Pancreas (tissue), 10 donors: ENCODE measurements around the gene STAT5B. TPM values are rescaled to one million over a fixed set of nuclear protein-coding genes. Genes with fewer than 3 reads are reported as not detected.
"Not testable (repeated sequence)": the region's sequence is repeated elsewhere in the genome, so short reads cannot be mapped to it uniquely, and the experiment has no call there.

Source experiments
- ATAC-seq, 4 donors: fragments of 200-7000 bp; cut with Tn5 transposase; one replicate each; pipeline versions ENCODE4 v1.8.0 to v1.9.1; 2020; ENCODE audit warnings: mild to moderate bottlenecking in 4 of 4, moderate library complexity in 4 of 4
- DNase-seq, 6 donors: peaks; one replicate each; pipeline ENCODE4 v3.0.0-alpha.2; 2020
- FAIRE-seq: peaks from 2 replicates; lab custom pipeline; 2012; peaks lifted over from hg19 to GRCh38; lab: Jason Lieb, UNC
- H3K27ac ChIP-seq, 4 donors: fragments of 200-600 bp; sonication (generic); 1 replicate in 3 of 4; 2 replicates in 1 of 4; pipeline versions ENCODE4 v1.5.0 to v1.8.0; 2020
- H3K27me3 ChIP-seq, 4 donors: fragments of 200-600 bp; one replicate each; pipeline ENCODE4 v1.8.0; 2021
- H3K36me3 ChIP-seq, 3 donors: fragments of 200-600 bp; sonication (generic) in 1 of 3; one replicate each; pipeline versions ENCODE4 v1.5.0 to v1.8.0; 2020 to 2021
- H3K4me1 ChIP-seq, 3 donors: fragments of 200-600 bp; one replicate each; pipeline ENCODE4 v1.8.0; 2021
- H3K4me3 ChIP-seq, 4 donors: fragments of 200-600 bp; sonication (generic) in 2 of 4; one replicate each; pipeline versions ENCODE4 v1.5.0 to v1.8.0; 2020 to 2021
- H3K9me3 ChIP-seq, 4 donors: fragments of 200-600 bp; one replicate each; pipeline ENCODE4 v1.8.0; 2021
- WGBS, 2 donors: extraction: QIAGEN DNeasy Blood & Tissue Kit; methylation state at CpG; one replicate each; pipeline ENCODE4 v1.1.7; 2013; 5-methylcytosine and 5-hydroxymethylcytosine counted together
- intact Hi-C, 3 donors: fragments of 100-400 bp; cut with DNase I; formaldehyde crosslinking; loops; one replicate each; pipeline versions ENCODE4 v1.11.1 to v1.14.2; 2022
- polyA plus RNA-seq, 2 donors: library from polyadenylated mRNA; stranded (reverse); fragments of 200-250 nt; gene quantifications; one replicate each; pipeline ENCODE4 v1.2.3, GENCODE V29; 2013
- total RNA-seq, 6 donors: library from RNA; stranded (reverse); fragmentation: NEBNext Ultra II Directional in 4 of 6; extraction: Animal tissue kit (Norgen Biotek cat#: 25700) in 4 of 6; gene quantifications; one replicate each; pipeline versions ENCODE4 v1.2.1 to v1.2.4, GENCODE V29; 2021 to 2023
- TF ChIP-seq, protein P1 (sequence below), 4 donors: fragments of 200-600 bp; sonication (generic) in 3 of 4; IDR thresholded peaks; one replicate each; pipeline versions ENCODE4 v1.5.0 to v1.8.0; 2021; ENCODE audit warnings: antibody characterized with exemption in 4 of 4
- donor health status: healthy with polysubstance abuse.
- donor health status: DM: no; HTN: no; CAD: no; lungs with moderate emphysema.
- donor health status: DM: no; HTN: no; CAD: no.
- donor health status: control.
- donor health status: control.
- donor health status: Bipolar disorder and iron deficiency.
- donor health status: DM: yes; HTN: yes; CAD: no.
- donor health status: DM: no; HTN: no; CAD: no.
- donor health status: DM: no; HTN: no; CAD: no.
- donor health status: DM: yes; HTN: yes; CAD: no.

STAT5B gene
- total and polyA plus RNA-seq, 8 donors: 17.9 to 27.5 (median 24.1) TPM

DNA sequence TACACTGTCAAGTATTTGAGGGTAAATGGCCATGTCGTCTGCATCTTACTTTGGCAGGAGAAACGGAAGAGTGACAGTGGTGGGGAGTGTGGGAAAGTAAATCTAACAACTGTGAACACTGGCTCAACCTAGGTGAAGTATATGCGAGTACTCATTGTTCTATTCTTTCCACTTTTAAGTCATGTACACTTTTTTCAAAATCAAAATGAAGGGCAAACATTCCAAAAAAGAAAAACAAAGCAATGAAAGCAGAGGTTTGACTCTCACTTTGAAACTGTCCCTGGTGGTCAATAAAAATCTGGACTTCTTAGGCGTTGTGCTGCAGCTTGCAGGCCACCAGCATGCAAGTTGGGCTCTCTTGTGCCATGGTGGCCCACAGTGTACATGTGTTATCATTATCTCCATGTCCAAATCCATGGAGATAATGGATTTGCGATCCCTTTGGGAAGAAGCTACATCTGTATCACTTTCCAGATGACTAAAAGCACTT, 32.7 kb downstream of the STAT5B start:
- ATAC-seq (no peak), FAIRE-seq (no peak), DNase-seq (no peak)
- Histone ChIP-seq H3K36me3 (no peaks in the 10 kb centered on the region), H3K4me3 (no peak overlapping the region), H3K27ac (no peak overlapping the region), H3K9me3 (no peaks in the 10 kb centered on the region), H3K4me1 (peaks cover 4 to 23% (median 13%) of the 10 kb centered on the region in 3 donors), H3K27me3 (no peaks in the 10 kb centered on the region)
- WGBS, 2 donors: 83 to 85% methylated on average over 5 of the region's 5 CpGs
- TF ChIP-seq, protein P1, sequence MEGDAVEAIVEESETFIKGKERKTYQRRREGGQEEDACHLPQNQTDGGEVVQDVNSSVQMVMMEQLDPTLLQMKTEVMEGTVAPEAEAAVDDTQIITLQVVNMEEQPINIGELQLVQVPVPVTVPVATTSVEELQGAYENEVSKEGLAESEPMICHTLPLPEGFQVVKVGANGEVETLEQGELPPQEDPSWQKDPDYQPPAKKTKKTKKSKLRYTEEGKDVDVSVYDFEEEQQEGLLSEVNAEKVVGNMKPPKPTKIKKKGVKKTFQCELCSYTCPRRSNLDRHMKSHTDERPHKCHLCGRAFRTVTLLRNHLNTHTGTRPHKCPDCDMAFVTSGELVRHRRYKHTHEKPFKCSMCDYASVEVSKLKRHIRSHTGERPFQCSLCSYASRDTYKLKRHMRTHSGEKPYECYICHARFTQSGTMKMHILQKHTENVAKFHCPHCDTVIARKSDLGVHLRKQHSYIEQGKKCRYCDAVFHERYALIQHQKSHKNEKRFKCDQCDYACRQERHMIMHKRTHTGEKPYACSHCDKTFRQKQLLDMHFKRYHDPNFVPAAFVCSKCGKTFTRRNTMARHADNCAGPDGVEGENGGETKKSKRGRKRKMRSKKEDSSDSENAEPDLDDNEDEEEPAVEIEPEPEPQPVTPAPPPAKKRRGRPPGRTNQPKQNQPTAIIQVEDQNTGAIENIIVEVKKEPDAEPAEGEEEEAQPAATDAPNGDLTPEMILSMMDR (IDR thresholded peaks at IDR 0.05): no peak
- intact Hi-C loops: no loop called here

DNA sequence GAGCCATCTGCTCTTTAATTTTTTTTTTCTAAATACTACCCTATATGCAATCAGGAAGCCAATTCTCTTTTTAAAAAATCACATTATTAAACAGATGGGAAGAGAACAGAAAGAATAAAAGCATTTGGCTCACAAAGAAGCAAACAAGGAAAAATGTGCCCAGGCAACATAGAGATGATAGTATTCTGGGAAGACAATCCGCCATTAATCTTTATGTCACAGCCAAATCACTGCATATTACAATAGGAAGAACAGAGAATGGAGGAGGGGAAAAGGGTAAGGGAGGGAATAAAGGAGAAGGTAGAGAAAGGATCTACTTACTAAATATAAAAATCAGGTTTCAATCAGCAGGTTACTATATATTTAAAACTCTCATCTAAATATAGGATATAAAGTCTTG, 34.3 kb downstream of the STAT5B start:
- H3K4me3 ChIP-seq: no peak overlapping the region
- DNase-seq: no peak
- no peak overlapping the region for H3K27ac ChIP-seq
- TF ChIP-seq, protein P1 (IDR thresholded peaks at IDR 0.05): no peak
- no peaks in the 10 kb centered on the region for H3K36me3 ChIP-seq
- no peak for FAIRE-seq
- WGBS, 2 donors: 96 to 100% methylated on average over 1 of the region's 1 CpG
- peaks cover 0 to 8% (median 6%) of the 10 kb centered on the region in 3 donors for H3K4me1 ChIP-seq
- intact Hi-C loops: no loop called here
- ATAC-seq: no peak
- no peaks in the 10 kb centered on the region for H3K9me3 ChIP-seq
- no peaks in the 10 kb centered on the region for H3K27me3 ChIP-seq

DNA sequence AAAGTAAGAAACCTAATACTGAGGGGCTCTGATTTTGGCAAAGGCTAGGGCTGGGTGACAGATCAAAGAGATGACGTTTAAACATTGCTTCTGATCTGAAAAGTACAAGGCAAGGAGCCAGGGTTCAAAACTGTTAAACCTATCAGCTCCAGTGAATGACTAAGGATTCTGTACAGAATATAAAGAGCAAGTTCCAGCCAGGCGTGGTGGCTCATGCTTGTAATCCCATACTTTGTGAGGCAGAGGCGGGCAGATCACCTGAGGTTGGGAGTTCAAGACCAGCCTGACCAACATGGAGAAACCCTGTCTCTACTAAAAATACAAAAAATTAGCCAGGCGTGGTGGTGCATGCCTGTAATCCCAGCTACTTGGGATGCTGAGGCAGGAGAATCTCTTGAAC, 35.3 kb downstream of the STAT5B start:
- H3K9me3 ChIP-seq, H3K27ac ChIP-seq, H3K4me3 ChIP-seq, DNase-seq, ATAC-seq, FAIRE-seq, H3K4me1 ChIP-seq, intact Hi-C loops, H3K36me3 ChIP-seq, H3K27me3 ChIP-seq: not testable (repeated sequence)
- 73 to 75% methylated on average over 4 of the region's 4 CpGs for WGBS, 2 donors

DNA sequence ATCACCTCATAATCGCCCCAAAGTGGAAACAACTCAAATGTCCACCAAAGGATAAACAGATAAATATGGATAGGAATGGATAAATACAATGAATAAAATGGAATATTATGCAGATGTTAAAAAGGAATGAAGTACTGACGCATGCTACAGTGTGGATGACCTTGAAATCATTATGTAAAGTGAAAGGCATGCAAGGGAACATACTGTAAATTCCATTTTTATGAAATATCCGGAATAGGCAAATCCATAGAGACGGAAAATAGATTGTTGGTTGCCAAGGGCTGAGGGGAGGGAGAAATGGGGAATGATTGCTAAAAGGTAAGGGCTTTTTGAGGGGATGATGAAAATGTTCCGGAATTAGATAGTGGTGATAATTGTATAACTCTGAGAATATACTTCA, 36.0 kb downstream of the STAT5B start:
- DNase-seq (no peak), ATAC-seq (no peak), FAIRE-seq (no peak)
- Histone ChIP-seq H3K27ac (no peak overlapping the region), H3K4me3 (no peak overlapping the region), H3K9me3 (no peaks in the 10 kb centered on the region), H3K27me3 (no peaks in the 10 kb centered on the region), H3K4me1 (no peaks in the 10 kb centered on the region), H3K36me3 (no peaks in the 10 kb centered on the region)
- TF ChIP-seq, protein P1 (IDR thresholded peaks at IDR 0.05): no peak
- 72 to 84% methylated on average over 5 of the region's 5 CpGs for WGBS, 2 donors
- intact Hi-C loops: no loop called here

DNA sequence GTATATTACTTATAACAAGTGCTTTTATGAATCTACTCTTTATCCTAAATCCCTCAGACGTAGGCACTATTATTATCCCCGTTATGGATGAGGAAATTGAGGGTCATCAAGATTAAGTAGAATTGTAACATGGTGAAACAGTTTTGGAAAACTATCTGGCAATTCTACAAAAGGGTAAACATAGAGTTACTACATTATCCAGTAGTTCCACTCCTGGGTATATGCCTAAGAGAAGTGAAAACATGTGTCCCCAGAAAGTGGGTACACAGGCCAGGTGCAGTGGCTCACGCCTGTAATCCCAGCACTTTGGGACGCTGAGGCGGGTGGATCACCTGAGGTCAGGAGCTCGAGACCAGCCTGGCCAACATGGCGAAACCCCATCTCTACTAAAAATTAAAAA, 36.6 kb downstream of the STAT5B start:
- H3K4me3 ChIP-seq, intact Hi-C loops, H3K9me3 ChIP-seq, FAIRE-seq, H3K4me1 ChIP-seq, DNase-seq, ATAC-seq, H3K27ac ChIP-seq, H3K36me3 ChIP-seq, H3K27me3 ChIP-seq: not testable (repeated sequence)
- WGBS, 2 donors: 74 to 76% methylated on average over 7 of the region's 7 CpGs

DNA sequence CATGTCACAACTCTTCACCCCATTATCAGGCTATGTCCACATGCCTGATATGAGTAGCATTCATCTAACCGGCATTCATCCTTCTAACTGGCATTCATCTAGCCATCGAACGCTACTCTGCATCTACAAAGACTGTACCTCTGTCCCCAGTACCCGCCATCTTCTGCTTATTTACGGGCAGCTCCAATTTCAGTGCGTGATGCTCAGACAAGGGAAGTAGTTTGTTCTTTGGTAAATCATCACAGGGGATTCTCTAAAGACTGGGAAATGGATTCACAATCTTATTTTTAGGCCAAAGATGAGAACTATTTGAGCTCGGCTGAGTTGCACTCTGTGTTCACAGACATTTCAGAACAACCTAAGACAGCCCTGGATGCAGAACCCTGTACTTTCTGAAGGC, 39.4 kb downstream of the STAT5B start:
- DNase-seq (no peak), FAIRE-seq (no peak), ATAC-seq (no peak)
- WGBS, 2 donors: 92 to 95% methylated on average over 7 of the region's 7 CpGs
- intact Hi-C loops: no loop called here
- Histone ChIP-seq H3K9me3 (no peaks in the 10 kb centered on the region), H3K27ac (no peak overlapping the region), H3K4me3 (no peak overlapping the region), H3K27me3 (no peaks in the 10 kb centered on the region), H3K4me1 (no peaks in the 10 kb centered on the region), H3K36me3 (no peaks in the 10 kb centered on the region)
- TF ChIP-seq, protein P1 (IDR thresholded peaks at IDR 0.05): no peak
